WTC11 (cell line): ENCODE results near the gene PTGER3. TPM values are rescaled to one million over a fixed set of nuclear protein-coding genes. Genes with fewer than 3 reads are reported as not detected.
"Not testable (repeated sequence)": the region's sequence is repeated elsewhere in the genome, so short reads cannot be mapped to it uniquely, and the experiment has no call there.

Source experiments
- ATAC-seq: fragments of 200-7000 bp; cut with Tn5 transposase; 2 replicates; pipeline ENCODE4 v1.10.0; 2021; ENCODE audit warnings: mild to moderate bottlenecking, moderate library complexity
- CTCF ChIA-PET: fragments of 300-600 bp; sonication (Branson Sonifier 250); formaldehyde crosslinking; loops from one replicate; lab custom pipeline; 2021; ENCODE audit warnings: antibody characterized with exemption; lab: Charles Lee
- POLR2A ChIA-PET: fragments of 350-600 bp; sonication (Branson Sonifier 250); formaldehyde crosslinking; loops from one replicate; lab custom pipeline; 2021; ENCODE audit warnings: antibody characterized with exemption; lab: Charles Lee
- DNase-seq: peaks from one replicate; pipeline ENCODE4 v3.0.0; 2021; ENCODE audit warnings: low spot score
- H3K27ac Mint-ChIP-seq: 2 replicates; pipeline ENCODE4 v1.8.0; 2021; ENCODE audit warnings: mixed read lengths
- H3K27me3 Mint-ChIP-seq: 2 replicates; pipeline ENCODE4 v1.8.0; 2021; ENCODE audit warnings: low read depth, mild to moderate bottlenecking, moderate library complexity, mixed read lengths
- H3K36me3 Mint-ChIP-seq: 2 replicates; pipeline ENCODE4 v1.8.0; 2021; ENCODE audit warnings: mixed read lengths
- H3K4me1 Mint-ChIP-seq: 2 replicates; pipeline ENCODE4 v1.8.0; 2022; ENCODE audit warnings: mixed read lengths
- H3K4me3 Mint-ChIP-seq: 2 replicates; pipeline ENCODE4 v1.8.0; 2021; ENCODE audit warnings: mild to moderate bottlenecking, moderate library complexity, mixed read lengths
- H3K9me3 Mint-ChIP-seq: 2 replicates; pipeline ENCODE4 v1.8.0; 2021; ENCODE audit warnings: mixed read lengths
- ATF1 ChIP-seq: sonication (generic); formaldehyde crosslinking; IDR thresholded peaks from 2 replicates; pipeline ENCODE4 v1.8.1; 2023; ENCODE audit warnings: mild to moderate bottlenecking, moderate library complexity, missing genetic modification reagents
- CBFB ChIP-seq: sonication (generic); formaldehyde crosslinking; IDR thresholded peaks from 2 replicates; pipeline ENCODE4 v1.8.1; 2022; ENCODE audit warnings: mild to moderate bottlenecking, low read depth, missing genetic modification reagents
- CREM ChIP-seq: sonication (generic); formaldehyde crosslinking; IDR thresholded peaks from 2 replicates; pipeline ENCODE4 v1.8.1; 2022; ENCODE audit warnings: mild to moderate bottlenecking, missing genetic modification reagents, moderate library complexity
- ELF4 ChIP-seq: sonication (generic); formaldehyde crosslinking; IDR thresholded peaks from 2 replicates; pipeline ENCODE4 v1.8.1; 2022; ENCODE audit warnings: low read depth, mild to moderate bottlenecking, moderate library complexity, missing genetic modification reagents
- EMX1 ChIP-seq: fragments of 250-450 bp; sonication (Bioruptor Pico); IDR thresholded peaks from 2 replicates; pipeline ENCODE4 v1.8.0; 2021; ENCODE audit warnings: mild to moderate bottlenecking
- ESRRA ChIP-seq: sonication (generic); formaldehyde crosslinking; IDR thresholded peaks from 2 replicates; pipeline ENCODE4 v1.8.1; 2022; ENCODE audit warnings: mild to moderate bottlenecking, missing genetic modification reagents, borderline replicate concordance
- GRHL2 ChIP-seq: fragments of 250-450 bp; sonication (Bioruptor Pico); IDR thresholded peaks from 2 replicates; pipeline ENCODE4 v1.8.0; 2022; ENCODE audit warnings: mild to moderate bottlenecking, moderate library complexity; ENCODE audit not compliant: insufficient replicate concordance, severe bottlenecking
- GTF2I ChIP-seq: fragments of 250-450 bp; sonication (Bioruptor Pico); conservative IDR thresholded peaks from 2 replicates; pipeline ENCODE4 v1.4.0; 2021; ENCODE audit warnings: mild to moderate bottlenecking
- NFATC4 ChIP-seq: fragments of 250-450 bp; sonication (Bioruptor Pico); IDR thresholded peaks from 2 replicates; pipeline ENCODE4 v1.9.0; 2021; ENCODE audit warnings: mild to moderate bottlenecking
- NFYB ChIP-seq: sonication (generic); formaldehyde crosslinking; conservative IDR thresholded peaks from 2 replicates; pipeline ENCODE4 v1.8.0; 2022; ENCODE audit warnings: low read depth, missing genetic modification reagents
- OVOL2 ChIP-seq: fragments of 250-450 bp; sonication (Bioruptor Pico); IDR thresholded peaks from 2 replicates; pipeline ENCODE4 v1.9.0; 2021; ENCODE audit warnings: mild to moderate bottlenecking, borderline replicate concordance
- TEAD4 ChIP-seq: sonication (generic); formaldehyde crosslinking; IDR thresholded peaks from 2 replicates; pipeline ENCODE4 v1.8.0; 2022; ENCODE audit warnings: mild to moderate bottlenecking, missing genetic modification reagents
- TP53 ChIP-seq: sonication (generic); formaldehyde crosslinking; IDR thresholded peaks from 2 replicates; pipeline ENCODE4 v1.8.1; 2023; ENCODE audit warnings: mild to moderate bottlenecking, missing genetic modification reagents
- ZBTB21 ChIP-seq: sonication (generic); formaldehyde crosslinking; IDR thresholded peaks from 2 replicates; pipeline ENCODE4 v1.8.1; 2023; ENCODE audit warnings: mild to moderate bottlenecking, missing genetic modification reagents, borderline replicate concordance
- total RNA-seq: library from RNA; stranded (reverse); gene quantifications from 3 replicates; pipeline ENCODE4 v1.2.3, GENCODE V29; 2021
- TF ChIP-seq, protein P1 (sequence below): fragments of 200-600 bp; IDR thresholded peaks from 2 replicates; pipeline ENCODE4 v1.8.0; 2022; ENCODE audit warnings: antibody characterized with exemption
- TF ChIP-seq, protein P2 (sequence below): sonication (generic); formaldehyde crosslinking; IDR thresholded peaks from 2 replicates; pipeline ENCODE4 v1.8.1; 2022; ENCODE audit warnings: mild to moderate bottlenecking, moderate library complexity, missing genetic modification reagents
- TF ChIP-seq, protein P3 (sequence below): sonication (generic); formaldehyde crosslinking; IDR thresholded peaks from 2 replicates; pipeline ENCODE4 v1.8.1; 2022; ENCODE audit warnings: mild to moderate bottlenecking, missing genetic modification reagents, moderate library complexity, borderline replicate concordance
- TF ChIP-seq, protein P4 (sequence below): fragments of 250-450 bp; sonication (Bioruptor Pico); conservative IDR thresholded peaks from 2 replicates; pipeline ENCODE4 v1.9.0; 2021; ENCODE audit warnings: mild to moderate bottlenecking
- TF ChIP-seq, protein P5 (sequence below): sonication (generic); formaldehyde crosslinking; IDR thresholded peaks from 2 replicates; pipeline ENCODE4 v1.8.1; 2022; ENCODE audit warnings: low read depth, mild to moderate bottlenecking, moderate library complexity, missing genetic modification reagents, borderline replicate concordance

The PTGER3 gene
- total RNA-seq, 1 experiment from 2014 or later = 0.50 TPM

DNA sequence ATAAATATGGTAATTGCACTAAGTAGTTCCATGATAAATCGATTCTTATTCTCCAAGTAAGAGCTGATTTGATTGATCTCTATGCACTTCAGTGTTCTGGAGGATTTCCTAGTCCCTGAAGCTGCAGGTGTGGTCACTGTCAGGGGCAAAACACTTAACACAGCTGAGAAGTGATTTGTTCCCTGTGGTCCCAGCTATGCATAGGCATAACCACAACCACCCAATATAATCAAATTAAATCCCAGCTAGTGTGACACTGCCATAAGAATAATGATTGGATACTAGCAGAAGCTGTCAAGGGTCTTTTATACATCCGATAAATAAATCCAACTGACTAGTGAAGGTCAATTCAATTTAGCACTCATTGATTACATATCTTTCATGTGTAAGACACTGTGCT lies 60.1 kb downstream of the PTGER3 start:
- peaks cover 8% of the 10 kb centered on the region; the same call in 1 of the 2 replicates for H3K9me3 Mint-ChIP-seq
- ChIA-PET POLR2A (no interaction called here), CTCF (no interaction called here)
- ATAC-seq = no peak
- no peaks in the 10 kb centered on the region for H3K4me1 Mint-ChIP-seq
- H3K27me3 Mint-ChIP-seq = no peaks in the 10 kb centered on the region
- DNase-seq = no peak
- no peak overlapping the region for H3K27ac Mint-ChIP-seq
- H3K36me3 Mint-ChIP-seq = no peaks in the 10 kb centered on the region
- H3K4me3 Mint-ChIP-seq = no peak overlapping the region
- TF ChIP-seq, protein P1, sequence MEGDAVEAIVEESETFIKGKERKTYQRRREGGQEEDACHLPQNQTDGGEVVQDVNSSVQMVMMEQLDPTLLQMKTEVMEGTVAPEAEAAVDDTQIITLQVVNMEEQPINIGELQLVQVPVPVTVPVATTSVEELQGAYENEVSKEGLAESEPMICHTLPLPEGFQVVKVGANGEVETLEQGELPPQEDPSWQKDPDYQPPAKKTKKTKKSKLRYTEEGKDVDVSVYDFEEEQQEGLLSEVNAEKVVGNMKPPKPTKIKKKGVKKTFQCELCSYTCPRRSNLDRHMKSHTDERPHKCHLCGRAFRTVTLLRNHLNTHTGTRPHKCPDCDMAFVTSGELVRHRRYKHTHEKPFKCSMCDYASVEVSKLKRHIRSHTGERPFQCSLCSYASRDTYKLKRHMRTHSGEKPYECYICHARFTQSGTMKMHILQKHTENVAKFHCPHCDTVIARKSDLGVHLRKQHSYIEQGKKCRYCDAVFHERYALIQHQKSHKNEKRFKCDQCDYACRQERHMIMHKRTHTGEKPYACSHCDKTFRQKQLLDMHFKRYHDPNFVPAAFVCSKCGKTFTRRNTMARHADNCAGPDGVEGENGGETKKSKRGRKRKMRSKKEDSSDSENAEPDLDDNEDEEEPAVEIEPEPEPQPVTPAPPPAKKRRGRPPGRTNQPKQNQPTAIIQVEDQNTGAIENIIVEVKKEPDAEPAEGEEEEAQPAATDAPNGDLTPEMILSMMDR = no peak
- no peak for TF ChIP-seq CREM (CRISPR knock-in tag)
- TF ChIP-seq EMX1 (CRISPR knock-in tag) = no peak
- no peak for TF ChIP-seq ELF4 (CRISPR knock-in tag)
- TF ChIP-seq ZBTB21 = no peak
- no peak for TF ChIP-seq TEAD4 (CRISPR knock-in tag)
- TF ChIP-seq ESRRA (CRISPR knock-in tag) = no peak
- TF ChIP-seq, protein P2, sequence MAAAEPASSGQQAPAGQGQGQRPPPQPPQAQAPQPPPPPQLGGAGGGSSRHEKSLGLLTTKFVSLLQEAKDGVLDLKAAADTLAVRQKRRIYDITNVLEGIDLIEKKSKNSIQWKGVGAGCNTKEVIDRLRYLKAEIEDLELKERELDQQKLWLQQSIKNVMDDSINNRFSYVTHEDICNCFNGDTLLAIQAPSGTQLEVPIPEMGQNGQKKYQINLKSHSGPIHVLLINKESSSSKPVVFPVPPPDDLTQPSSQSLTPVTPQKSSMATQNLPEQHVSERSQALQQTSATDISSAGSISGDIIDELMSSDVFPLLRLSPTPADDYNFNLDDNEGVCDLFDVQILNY = no peak
- TF ChIP-seq GRHL2 (CRISPR knock-in tag) = no peak
- no peak for TF ChIP-seq CBFB
- TF ChIP-seq GTF2I (CRISPR knock-in tag) = no peak
- TF ChIP-seq, protein P3, sequence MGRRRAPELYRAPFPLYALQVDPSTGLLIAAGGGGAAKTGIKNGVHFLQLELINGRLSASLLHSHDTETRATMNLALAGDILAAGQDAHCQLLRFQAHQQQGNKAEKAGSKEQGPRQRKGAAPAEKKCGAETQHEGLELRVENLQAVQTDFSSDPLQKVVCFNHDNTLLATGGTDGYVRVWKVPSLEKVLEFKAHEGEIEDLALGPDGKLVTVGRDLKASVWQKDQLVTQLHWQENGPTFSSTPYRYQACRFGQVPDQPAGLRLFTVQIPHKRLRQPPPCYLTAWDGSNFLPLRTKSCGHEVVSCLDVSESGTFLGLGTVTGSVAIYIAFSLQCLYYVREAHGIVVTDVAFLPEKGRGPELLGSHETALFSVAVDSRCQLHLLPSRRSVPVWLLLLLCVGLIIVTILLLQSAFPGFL (CRISPR knock-in tag) = no peak
- no peak for TF ChIP-seq NFATC4 (CRISPR knock-in tag)
- TF ChIP-seq TP53 (CRISPR knock-in tag) = no peak

DNA sequence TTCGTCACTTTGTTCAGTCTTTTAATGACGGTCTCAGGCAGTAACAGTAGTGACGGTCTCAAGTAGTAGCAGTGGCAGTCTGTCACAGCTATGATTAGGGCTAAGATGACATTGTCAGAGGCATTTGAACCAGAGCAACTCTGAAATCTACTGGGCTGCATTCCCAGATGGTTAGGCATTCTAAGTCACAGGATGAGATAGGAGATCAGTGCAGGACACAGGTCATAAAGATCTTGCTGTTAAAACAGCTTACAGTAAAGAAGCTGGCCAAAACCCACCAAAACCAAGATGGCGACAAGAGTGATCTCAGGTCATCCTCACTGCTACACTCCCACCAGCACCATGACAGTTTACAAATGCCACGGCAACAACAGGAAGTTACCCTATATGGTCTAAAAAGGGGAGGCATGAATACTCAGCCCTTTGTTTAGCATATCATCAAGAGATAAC lies 61.8 kb downstream of the PTGER3 start:
- H3K27ac Mint-ChIP-seq, H3K27me3 Mint-ChIP-seq, DNase-seq, CTCF ChIA-PET, H3K4me3 Mint-ChIP-seq, POLR2A ChIA-PET, H3K4me1 Mint-ChIP-seq, H3K9me3 Mint-ChIP-seq, ATAC-seq, H3K36me3 Mint-ChIP-seq: not testable (repeated sequence)

DNA sequence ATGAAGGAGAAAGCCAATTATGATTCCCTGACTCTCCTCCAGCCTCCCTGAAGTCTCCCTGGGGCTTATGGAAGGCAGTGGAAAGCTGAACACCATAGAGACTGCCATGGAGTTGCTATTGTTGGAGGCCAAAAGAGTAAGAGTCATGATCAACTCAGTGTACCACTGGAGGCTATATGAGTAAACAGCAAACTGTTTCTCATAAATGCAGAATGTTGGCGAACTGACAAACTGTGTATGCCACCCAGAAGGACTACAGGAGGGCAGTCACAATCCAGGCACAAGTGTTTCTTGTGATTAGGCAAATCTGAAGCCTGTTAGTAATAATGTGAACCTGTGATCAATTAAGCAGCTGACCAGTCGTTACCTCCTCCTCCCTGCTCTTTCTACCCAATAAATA lies 62.3 kb downstream of the PTGER3 start:
- H3K4me3 Mint-ChIP-seq, POLR2A ChIA-PET, ATAC-seq, H3K27me3 Mint-ChIP-seq, CTCF ChIA-PET, H3K27ac Mint-ChIP-seq, DNase-seq, H3K36me3 Mint-ChIP-seq, H3K9me3 Mint-ChIP-seq, H3K4me1 Mint-ChIP-seq: not testable (repeated sequence)

DNA sequence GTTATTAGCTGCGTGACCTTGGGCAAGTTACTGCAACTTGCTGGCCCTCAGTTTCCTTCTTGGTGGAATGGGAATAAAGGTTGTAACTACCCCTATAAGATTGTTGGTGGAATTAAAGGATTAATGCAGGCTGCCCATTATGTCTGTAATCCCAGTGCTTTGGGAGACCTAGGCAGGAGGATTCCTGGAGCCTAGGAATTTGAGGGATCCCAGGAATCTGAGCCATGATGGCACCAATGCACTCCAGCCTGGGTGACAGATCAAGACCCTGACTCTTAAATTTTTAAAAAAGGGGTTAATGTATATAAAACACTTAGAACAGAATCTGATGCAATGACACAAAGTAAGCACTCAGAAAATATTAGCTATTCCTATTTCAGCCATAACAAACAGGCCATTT lies 67.3 kb downstream of the PTGER3 start:
- Mint-ChIP-seq H3K4me1 (no peaks in the 10 kb centered on the region), H3K27ac (no peak overlapping the region), H3K9me3 (no peaks in the 10 kb centered on the region), H3K27me3 (no peaks in the 10 kb centered on the region), H3K4me3 (no peak overlapping the region), H3K36me3 (no peaks in the 10 kb centered on the region)
- TF ChIP-seq, protein P4, sequence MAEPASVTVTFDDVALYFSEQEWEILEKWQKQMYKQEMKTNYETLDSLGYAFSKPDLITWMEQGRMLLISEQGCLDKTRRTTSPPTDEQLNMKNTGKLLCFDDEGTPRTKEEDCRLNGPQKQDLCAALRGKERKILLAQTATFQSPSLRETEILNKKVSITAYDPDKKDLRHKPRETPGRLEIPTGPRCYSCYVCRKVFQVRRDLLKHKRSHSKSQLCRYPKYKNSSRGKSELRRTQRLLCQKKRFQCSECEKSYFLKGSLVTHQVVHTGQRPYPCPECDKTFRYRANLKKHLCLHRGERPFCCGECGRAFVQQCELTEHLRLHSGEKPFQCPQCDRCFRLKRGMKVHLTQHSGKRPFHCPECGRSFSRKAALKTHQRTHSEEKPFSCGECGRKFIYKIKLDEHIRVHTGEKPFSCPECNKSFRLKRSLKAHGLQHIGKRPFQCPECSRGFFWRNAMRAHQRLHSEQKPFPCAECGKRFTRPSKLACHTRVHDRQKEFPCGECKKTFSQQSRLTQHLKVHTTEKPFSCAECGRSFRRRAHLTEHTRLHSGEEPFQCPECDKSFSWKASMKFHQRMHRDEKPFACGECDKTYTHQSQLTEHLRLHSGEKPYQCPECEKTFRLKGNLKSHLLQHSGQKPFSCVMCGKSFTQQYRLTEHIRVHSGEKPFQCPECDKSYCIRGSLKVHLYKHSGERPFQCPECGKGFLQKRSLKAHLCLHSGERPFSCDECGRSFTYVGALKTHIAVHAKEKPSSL (CRISPR knock-in tag) = no peak
- TF ChIP-seq, protein P5, sequence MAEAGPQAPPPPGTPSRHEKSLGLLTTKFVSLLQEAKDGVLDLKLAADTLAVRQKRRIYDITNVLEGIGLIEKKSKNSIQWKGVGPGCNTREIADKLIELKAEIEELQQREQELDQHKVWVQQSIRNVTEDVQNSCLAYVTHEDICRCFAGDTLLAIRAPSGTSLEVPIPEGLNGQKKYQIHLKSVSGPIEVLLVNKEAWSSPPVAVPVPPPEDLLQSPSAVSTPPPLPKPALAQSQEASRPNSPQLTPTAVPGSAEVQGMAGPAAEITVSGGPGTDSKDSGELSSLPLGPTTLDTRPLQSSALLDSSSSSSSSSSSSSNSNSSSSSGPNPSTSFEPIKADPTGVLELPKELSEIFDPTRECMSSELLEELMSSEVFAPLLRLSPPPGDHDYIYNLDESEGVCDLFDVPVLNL (CRISPR knock-in tag) = no peak
- TF ChIP-seq OVOL2 (CRISPR knock-in tag) (no peak), NFYB (CRISPR knock-in tag) (no peak), ATF1 (no peak)
- ChIA-PET POLR2A (no interaction called here), CTCF (no interaction called here)
- DNase-seq = no peak
- ATAC-seq = peak; percentile 71
